ENCODE measurements around the gene SPTY2D1.

The SPTY2D1 gene

GRCh38 chr11:18563090-18563730 is 70.9 kb downstream of the SPTY2D1 start:
- no peak for DNase-seq (ENCODE audit: low read depth)

Measured in stimulated activated CD8-positive, alpha-beta memory T cell treated with anti-CD3 and anti-CD28 coated beads, Interleukin-15, amount 100 ng/mL, for 1 hour (primary cell).